IgD-negative memory B cell (primary cell): Measurements from ENCODE around the gene ATP9B. TPM values are rescaled to one million over a fixed set of nuclear protein-coding genes. Genes with fewer than 3 reads are reported as not detected.

Source experiments
- H3K27ac Mint-ChIP-seq, 3 donors: one replicate each; pipeline ENCODE4 v1.8.0; 2020 to 2022; ENCODE audit warnings: mild to moderate bottlenecking in 3 of 3, mixed read lengths in 3 of 3, moderate library complexity in 1 of 3
- H3K27me3 Mint-ChIP-seq: one replicate; pipeline ENCODE4 v1.8.0; 2021; ENCODE audit warnings: mixed read lengths
- H3K36me3 Mint-ChIP-seq: one replicate; pipeline ENCODE4 v1.8.0; 2020; ENCODE audit warnings: mild to moderate bottlenecking, mixed read lengths
- H3K4me1 Mint-ChIP-seq, 3 donors: one replicate each; pipeline ENCODE4 v1.8.0; 2020 to 2022; ENCODE audit warnings: mixed read lengths in 3 of 3, mild to moderate bottlenecking in 1 of 3
- H3K4me3 Mint-ChIP-seq, 4 donors: one replicate each; pipeline ENCODE4 v1.8.0; 2020 to 2022; ENCODE audit warnings: mild to moderate bottlenecking in 4 of 4, mixed read lengths in 4 of 4, moderate library complexity in 3 of 4
- H3K9me3 Mint-ChIP-seq, 3 donors: one replicate each; pipeline ENCODE4 v1.8.0; 2020 to 2021; ENCODE audit warnings: mixed read lengths in 3 of 3, mild to moderate bottlenecking in 1 of 3
- polyA plus RNA-seq: library from polyadenylated mRNA; unstranded; fragments of 300-500 nt; fragmentation: Illumina TruSeq; gene quantifications from one replicate; pipeline ENCODE4 v1.2.3, GENCODE V29; 2021

The ATP9B gene
- polyA plus RNA-seq, 1 donor from 2014 or later: 17.6 TPM

GRCh38 chr18:79382681-79383387, 313.6 kb downstream of the ATP9B start:
- H3K9me3 Mint-ChIP-seq: no peaks in the 10 kb centered on the region
- H3K4me1 Mint-ChIP-seq: peaks cover 5 to 11% (median 10%) of the 10 kb centered on the region in 3 donors
- H3K27ac Mint-ChIP-seq: no peak overlapping the region
- H3K4me3 Mint-ChIP-seq: no peak overlapping the region
- peaks cover 3% of the 10 kb centered on the region for H3K27me3 Mint-ChIP-seq
- peaks cover 5% of the 10 kb centered on the region for H3K36me3 Mint-ChIP-seq

GRCh38 chr18:79383388-79384056, 314.3 kb downstream of the ATP9B start:
- Mint-ChIP-seq H3K27me3 (peaks cover 3% of the 10 kb centered on the region), H3K36me3 (no peaks in the 10 kb centered on the region), H3K9me3 (no peaks in the 10 kb centered on the region), H3K4me1 (peaks cover 5 to 11% (median 10%) of the 10 kb centered on the region in 3 donors), H3K27ac (no peak overlapping the region), H3K4me3 (no peak overlapping the region)

GRCh38 chr18:79384151-79384807, 315.1 kb downstream of the ATP9B start:
- Mint-ChIP-seq H3K27ac (no peak overlapping the region), H3K27me3 (peaks cover 4% of the 10 kb centered on the region), H3K36me3 (no peaks in the 10 kb centered on the region), H3K4me3 (no peak overlapping the region), H3K9me3 (no peaks in the 10 kb centered on the region), H3K4me1 (peaks cover 0 to 6% (median 6%) of the 10 kb centered on the region in 3 donors)

- no peak overlapping the region for H3K27ac Mint-ChIP-seq
- no peak overlapping the region for H3K4me3 Mint-ChIP-seq
- peaks cover 4% of the 10 kb centered on the region for H3K27me3 Mint-ChIP-seq
- no peaks in the 10 kb centered on the region for H3K36me3 Mint-ChIP-seq
- H3K4me1 Mint-ChIP-seq: peaks cover 0 to 4% (median 3%) of the 10 kb centered on the region in 3 donors
- H3K9me3 Mint-ChIP-seq: no peaks in the 10 kb centered on the region
These were observed 315.6 kb downstream of the ATP9B start for GRCh38 chr18:79384834-79385233.

GRCh38 chr18:79385326-79385707, 316.1 kb downstream of the ATP9B start:
- Mint-ChIP-seq H3K27ac (no peak overlapping the region), H3K36me3 (no peaks in the 10 kb centered on the region), H3K9me3 (no peaks in the 10 kb centered on the region), H3K4me1 (peaks cover 3 to 4% (median 3%) of the 10 kb centered on the region in 3 donors), H3K4me3 (no peak overlapping the region), H3K27me3 (peaks cover 4% of the 10 kb centered on the region)

GRCh38 chr18:79385708-79386341, 316.6 kb downstream of the ATP9B start:
- no peak overlapping the region for H3K27ac Mint-ChIP-seq
- peaks cover 4% of the 10 kb centered on the region for H3K27me3 Mint-ChIP-seq
- H3K4me3 Mint-ChIP-seq: no peak overlapping the region
- H3K4me1 Mint-ChIP-seq: peaks cover 3 to 4% (median 4%) of the 10 kb centered on the region in 3 donors
- H3K9me3 Mint-ChIP-seq: no peaks in the 10 kb centered on the region
- no peaks in the 10 kb centered on the region for H3K36me3 Mint-ChIP-seq

GRCh38 chr18:79386547-79386946, 317.4 kb downstream of the ATP9B start:
- H3K27me3 Mint-ChIP-seq: peaks cover 4% of the 10 kb centered on the region
- H3K4me3 Mint-ChIP-seq: no peak overlapping the region
- H3K36me3 Mint-ChIP-seq: no peaks in the 10 kb centered on the region
- H3K4me1 Mint-ChIP-seq: peaks cover 3 to 6% (median 4%) of the 10 kb centered on the region in 3 donors
- no peak overlapping the region for H3K27ac Mint-ChIP-seq
- no peaks in the 10 kb centered on the region for H3K9me3 Mint-ChIP-seq

- Mint-ChIP-seq H3K27ac (no peak overlapping the region), H3K4me1 (peaks cover 3 to 8% (median 8%) of the 10 kb centered on the region in 3 donors), H3K36me3 (no peaks in the 10 kb centered on the region), H3K27me3 (peaks cover 4% of the 10 kb centered on the region), H3K9me3 (no peaks in the 10 kb centered on the region), H3K4me3 (no peak overlapping the region)
These were observed 318.0 kb downstream of the ATP9B start for GRCh38 chr18:79387214-79387613.

- Mint-ChIP-seq H3K4me1 (peaks cover 5 to 12% (median 11%) of the 10 kb centered on the region in 3 donors), H3K27me3 (peaks cover 4% of the 10 kb centered on the region)
These were observed 318.4 kb downstream of the ATP9B start for GRCh38 chr18:79387615-79388014.

GRCh38 chr18:79388043-79388442, 318.8 kb downstream of the ATP9B start:
- H3K4me3 Mint-ChIP-seq: no peak overlapping the region
- peak overlapping the region in 1 of 3 donors; percentile 10 for H3K27ac Mint-ChIP-seq
- peaks cover 8 to 16% (median 15%) of the 10 kb centered on the region in 3 donors for H3K4me1 Mint-ChIP-seq
- H3K27me3 Mint-ChIP-seq: peaks cover 4% of the 10 kb centered on the region
- H3K36me3 Mint-ChIP-seq: no peaks in the 10 kb centered on the region
- H3K9me3 Mint-ChIP-seq: no peaks in the 10 kb centered on the region

More at GRCh38 chr18:79387615-79388014, 318.4 kb downstream of the ATP9B start:
- H3K4me3 Mint-ChIP-seq: no peak overlapping the region
- no peak overlapping the region for H3K27ac Mint-ChIP-seq
- H3K36me3 Mint-ChIP-seq: no peaks in the 10 kb centered on the region
- no peaks in the 10 kb centered on the region for H3K9me3 Mint-ChIP-seq

- H3K4me3 Mint-ChIP-seq: no peak overlapping the region
- no peak overlapping the region for H3K27ac Mint-ChIP-seq
- peaks cover 4% of the 10 kb centered on the region for H3K27me3 Mint-ChIP-seq
- H3K4me1 Mint-ChIP-seq: peaks cover 10 to 22% (median 18%) of the 10 kb centered on the region in 3 donors
- H3K36me3 Mint-ChIP-seq: no peaks in the 10 kb centered on the region
- no peaks in the 10 kb centered on the region for H3K9me3 Mint-ChIP-seq
These were observed 320.5 kb downstream of the ATP9B start for GRCh38 chr18:79389689-79390088.

- Mint-ChIP-seq H3K27me3 (peaks cover 4% of the 10 kb centered on the region), H3K4me1 (peaks cover 12 to 25% (median 16%) of the 10 kb centered on the region in 3 donors), H3K36me3 (no peaks in the 10 kb centered on the region), H3K4me3 (peak overlapping the region; percentile 83 to 96 (median 92)), H3K27ac (peak overlapping the region; percentile 79 to 92 (median 86)), H3K9me3 (no peaks in the 10 kb centered on the region)
These were observed 323.0 kb downstream of the ATP9B start for GRCh38 chr18:79392226-79392625.

- peak overlapping the region; percentile 83 to 96 (median 92) for H3K4me3 Mint-ChIP-seq
- H3K9me3 Mint-ChIP-seq: no peaks in the 10 kb centered on the region
- peaks cover 1% of the 10 kb centered on the region for H3K27me3 Mint-ChIP-seq
- H3K36me3 Mint-ChIP-seq: no peaks in the 10 kb centered on the region
- peak overlapping the region; percentile 79 to 92 (median 81) for H3K27ac Mint-ChIP-seq
- H3K4me1 Mint-ChIP-seq: peaks cover 10 to 25% (median 16%) of the 10 kb centered on the region in 3 donors
These were observed 324.0 kb downstream of the ATP9B start for GRCh38 chr18:79393181-79393634.

- H3K27ac Mint-ChIP-seq: peak overlapping the region; percentile 79 to 92 (median 81)
- H3K4me1 Mint-ChIP-seq: peaks cover 11 to 27% (median 19%) of the 10 kb centered on the region in 3 donors
- H3K27me3 Mint-ChIP-seq: peaks cover 1% of the 10 kb centered on the region
- H3K9me3 Mint-ChIP-seq: peaks cover 0 to under 1% (median 0%) of the 10 kb centered on the region in 3 donors
- no peaks in the 10 kb centered on the region for H3K36me3 Mint-ChIP-seq
- peak overlapping the region; percentile 83 to 96 (median 92) for H3K4me3 Mint-ChIP-seq
These were observed 324.7 kb downstream of the ATP9B start for GRCh38 chr18:79393635-79394533.
